HS-27A (cell line): ENCODE measurements around the gene ADGRB3.
"Not testable (repeated sequence)": the region's sequence is repeated elsewhere in the genome, so short reads cannot be mapped to it uniquely, and the experiment has no call there.

Experiments used
- DNase-seq: peaks from one replicate; pipeline ENCODE4 v3.0.0-alpha.2; 2012; ENCODE audit warnings: low read depth, missing footprints

ADGRB3 gene

GRCh38 chr6:69042297-69042696, 407.2 kb downstream of the ADGRB3 start:
- DNase-seq = no peak

- DNase-seq = no peak
Measured at GRCh38 chr6:69044534-69044933, 409.5 kb downstream of the ADGRB3 start.

- DNase-seq = no peak
Measured at GRCh38 chr6:69059413-69059812, 424.3 kb downstream of the ADGRB3 start.

- no peak for DNase-seq
Measured at GRCh38 chr6:69061066-69061465, 426.0 kb downstream of the ADGRB3 start.

GRCh38 chr6:69063401-69063800, 428.3 kb downstream of the ADGRB3 start:
- DNase-seq = no peak

- DNase-seq = no peak
Measured at GRCh38 chr6:69064226-69064625, 429.1 kb downstream of the ADGRB3 start.

- DNase-seq = no peak
Measured at GRCh38 chr6:69069881-69070280, 434.8 kb downstream of the ADGRB3 start.

GRCh38 chr6:69072796-69073195, 437.7 kb downstream of the ADGRB3 start:
- DNase-seq = no peak

- no peak for DNase-seq
Measured at GRCh38 chr6:69084746-69085335, 449.8 kb downstream of the ADGRB3 start.

GRCh38 chr6:69086689-69087088, 451.6 kb downstream of the ADGRB3 start:
- no peak for DNase-seq

- DNase-seq = no peak
Measured at GRCh38 chr6:69089539-69089938, 454.5 kb downstream of the ADGRB3 start.

- DNase-seq = peak; percentile 71
Measured at GRCh38 chr6:69090132-69090531, 455.1 kb downstream of the ADGRB3 start.

GRCh38 chr6:69096681-69097080, 461.6 kb downstream of the ADGRB3 start:
- DNase-seq = no peak

- no peak for DNase-seq
Measured at GRCh38 chr6:69097948-69098347, 462.9 kb downstream of the ADGRB3 start.

GRCh38 chr6:69098910-69099309, 463.8 kb downstream of the ADGRB3 start:
- DNase-seq = no peak

- DNase-seq = no peak
Measured at GRCh38 chr6:69100772-69101171, 465.7 kb downstream of the ADGRB3 start.

GRCh38 chr6:69102416-69102815, 467.3 kb downstream of the ADGRB3 start:
- DNase-seq = no peak

- DNase-seq = no peak
Measured at GRCh38 chr6:69105288-69105687, 470.2 kb downstream of the ADGRB3 start.

- no peak for DNase-seq
Measured at GRCh38 chr6:69106511-69106910, 471.4 kb downstream of the ADGRB3 start.

GRCh38 chr6:69111301-69111700, 476.2 kb downstream of the ADGRB3 start:
- no peak for DNase-seq

GRCh38 chr6:69116658-69117057, 481.6 kb downstream of the ADGRB3 start:
- no peak for DNase-seq

GRCh38 chr6:69121461-69122406, 486.7 kb downstream of the ADGRB3 start:
- DNase-seq = not testable (repeated sequence)

GRCh38 chr6:69122407-69122773, 487.3 kb downstream of the ADGRB3 start:
- DNase-seq = no peak

- DNase-seq = no peak
Measured at GRCh38 chr6:69128411-69128810, 493.3 kb downstream of the ADGRB3 start.
